Measurements from ENCODE around the gene NKX6-2.

DNA sequence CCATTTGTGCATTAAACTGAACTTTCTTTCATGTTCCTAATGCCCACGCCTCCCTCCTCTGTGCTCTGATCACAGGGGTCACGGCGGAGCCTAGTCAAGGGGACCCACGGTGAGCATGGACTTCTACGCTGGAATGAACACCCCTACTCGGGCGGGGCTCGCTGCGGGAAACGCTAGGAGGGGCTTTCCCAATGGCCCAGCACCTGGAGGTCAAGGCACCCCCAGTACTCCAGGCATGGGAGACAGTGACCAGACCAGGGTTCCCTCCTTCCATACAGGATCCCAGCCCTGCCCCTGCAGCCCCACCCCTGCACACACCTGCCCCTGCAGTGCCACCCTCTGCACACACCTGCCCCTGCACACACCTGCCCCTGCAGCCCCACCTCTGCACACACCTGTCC, 27.1 kb upstream of the NKX6-2 start:
- TF ChIP-seq, protein P1, sequence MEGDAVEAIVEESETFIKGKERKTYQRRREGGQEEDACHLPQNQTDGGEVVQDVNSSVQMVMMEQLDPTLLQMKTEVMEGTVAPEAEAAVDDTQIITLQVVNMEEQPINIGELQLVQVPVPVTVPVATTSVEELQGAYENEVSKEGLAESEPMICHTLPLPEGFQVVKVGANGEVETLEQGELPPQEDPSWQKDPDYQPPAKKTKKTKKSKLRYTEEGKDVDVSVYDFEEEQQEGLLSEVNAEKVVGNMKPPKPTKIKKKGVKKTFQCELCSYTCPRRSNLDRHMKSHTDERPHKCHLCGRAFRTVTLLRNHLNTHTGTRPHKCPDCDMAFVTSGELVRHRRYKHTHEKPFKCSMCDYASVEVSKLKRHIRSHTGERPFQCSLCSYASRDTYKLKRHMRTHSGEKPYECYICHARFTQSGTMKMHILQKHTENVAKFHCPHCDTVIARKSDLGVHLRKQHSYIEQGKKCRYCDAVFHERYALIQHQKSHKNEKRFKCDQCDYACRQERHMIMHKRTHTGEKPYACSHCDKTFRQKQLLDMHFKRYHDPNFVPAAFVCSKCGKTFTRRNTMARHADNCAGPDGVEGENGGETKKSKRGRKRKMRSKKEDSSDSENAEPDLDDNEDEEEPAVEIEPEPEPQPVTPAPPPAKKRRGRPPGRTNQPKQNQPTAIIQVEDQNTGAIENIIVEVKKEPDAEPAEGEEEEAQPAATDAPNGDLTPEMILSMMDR (IDR thresholded peaks at IDR 0.05), result no peak
- TF ChIP-seq EZH2 (IDR thresholded peaks at IDR 0.05), result no peak
- TF ChIP-seq EZH2phosphoT487 (IDR thresholded peaks at IDR 0.05), result no peak

All from neural progenitor cell (in vitro differentiated cells).